GM12878 (cell line): Measurements from ENCODE around the gene DUSP15.

Source experiments
- SPI1 ChIP-seq: IDR thresholded peaks from 2 replicates; pipeline ENCODE4 v1.6.1; 2011; ENCODE audit warnings: low read depth, mild to moderate bottlenecking, low read length, moderate library complexity, borderline replicate concordance; ENCODE audit not compliant: insufficient read depth
- SREBF2 ChIP-seq: IDR thresholded peaks from 2 replicates; pipeline ENCODE4 v1.6.1; 2012; ENCODE audit warnings: mild to moderate bottlenecking, low read length

DNA sequence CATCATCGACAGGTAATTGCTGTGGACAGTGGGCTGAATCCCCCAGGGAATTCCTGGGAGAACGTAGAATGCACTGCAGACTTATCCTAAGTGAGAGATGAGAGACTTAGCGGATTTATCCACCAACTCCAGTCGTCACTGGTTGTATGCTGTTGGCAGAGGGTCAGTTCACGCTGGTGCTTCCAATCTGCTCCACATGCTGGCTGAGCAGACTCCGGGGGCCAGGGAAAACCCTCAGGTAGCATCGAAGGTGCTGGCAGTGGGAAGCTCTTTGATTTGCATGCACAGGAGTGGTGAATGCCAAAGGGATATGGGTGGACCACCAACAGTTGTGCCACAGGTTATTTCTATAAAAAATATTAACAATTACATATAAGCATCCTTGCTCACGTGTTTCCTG is 20.3 kb upstream of the DUSP15 start:
- TF ChIP-seq SREBF2 (no peak), SPI1 (no peak)
